Duodenal mucosa (tissue), 2 donors: ENCODE data around the gene SASH1.
"Not testable (repeated sequence)": the region's sequence is repeated elsewhere in the genome, so short reads cannot be mapped to it uniquely, and the experiment has no call there.

Experiments used
- H3K27ac ChIP-seq: one replicate; pipeline ENCODE4 v1.7.0; 2013; ENCODE audit warnings: low read depth, low read length
- H3K27me3 ChIP-seq, 2 donors: one replicate each; pipeline ENCODE4 v1.7.0; 2013; ENCODE audit warnings: low read length in 2 of 2, control low read depth in 1 of 2; ENCODE audit not compliant: insufficient read depth in 2 of 2, control insufficient read depth in 1 of 2
- H3K36me3 ChIP-seq, 2 donors: one replicate each; pipeline ENCODE4 v1.7.0; 2013; ENCODE audit warnings: low read length in 2 of 2, control low read depth in 1 of 2; ENCODE audit not compliant: insufficient read depth in 2 of 2, control insufficient read depth in 1 of 2
- H3K4me1 ChIP-seq, 2 donors: one replicate each; pipeline ENCODE4 v1.7.0; 2013; ENCODE audit warnings: low read length in 2 of 2, control low read depth in 1 of 2; ENCODE audit not compliant: insufficient read depth in 2 of 2, control insufficient read depth in 1 of 2
- H3K4me3 ChIP-seq, 2 donors: one replicate each; pipeline ENCODE4 v1.7.0; 2013; ENCODE audit warnings: low read length in 2 of 2, low read depth in 1 of 2
- H3K9ac ChIP-seq, 2 donors: one replicate each; pipeline ENCODE4 v1.7.0; 2013; ENCODE audit warnings: low read length in 2 of 2, low read depth in 1 of 2
- H3K9me3 ChIP-seq, 2 donors: one replicate each; pipeline ENCODE4 v1.7.0; 2013; ENCODE audit warnings: low read length in 2 of 2, control low read depth in 1 of 2; ENCODE audit not compliant: control insufficient read depth in 1 of 2

Gene SASH1

GRCh38 chr6:148365041-148365440 is 22.4 kb downstream of the SASH1 start:
- H3K4me1 ChIP-seq, result no peaks in the 10 kb centered on the region
- no peaks in the 10 kb centered on the region for H3K27me3 ChIP-seq
- no peak overlapping the region for H3K27ac ChIP-seq
- H3K9me3 ChIP-seq, result no peaks in the 10 kb centered on the region
- H3K9ac ChIP-seq, result no peak overlapping the region
- no peak overlapping the region for H3K4me3 ChIP-seq
- no peaks in the 10 kb centered on the region for H3K36me3 ChIP-seq

DNA sequence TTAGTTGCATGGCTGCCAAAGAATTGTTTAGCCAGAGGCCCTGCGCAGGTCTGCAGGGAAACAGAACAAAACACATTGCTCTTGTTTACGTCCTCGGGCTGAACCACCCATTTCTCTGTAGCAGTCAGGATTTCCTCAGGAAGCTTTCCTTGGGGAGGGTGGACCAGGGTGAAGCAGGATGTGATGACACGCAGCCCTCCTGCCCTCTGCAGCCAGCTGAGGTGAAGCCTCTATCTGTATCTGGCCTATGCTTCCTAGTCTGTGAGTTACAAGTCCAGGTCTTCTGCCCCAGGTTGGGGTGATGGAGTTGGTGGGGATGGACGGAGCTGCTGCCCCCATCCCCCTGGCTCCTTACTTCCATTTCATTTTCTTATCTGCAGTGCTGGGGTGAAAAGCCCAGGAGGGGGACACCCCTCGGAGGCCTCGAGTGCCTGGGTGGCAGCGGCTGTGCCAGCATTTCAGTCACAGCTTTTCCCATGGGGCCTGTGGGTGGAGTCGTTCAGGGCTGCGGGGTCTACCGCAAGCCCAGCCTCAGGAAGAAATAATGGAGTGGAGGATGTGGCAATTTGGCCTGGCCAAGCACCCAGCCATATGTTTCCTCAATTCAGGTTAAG is 24.9 kb downstream of the SASH1 start:
- H3K27me3 ChIP-seq, result no peaks in the 10 kb centered on the region
- H3K4me1 ChIP-seq, result no peaks in the 10 kb centered on the region
- H3K9ac ChIP-seq, result no peak overlapping the region
- H3K4me3 ChIP-seq, result no peak overlapping the region
- H3K36me3 ChIP-seq, result no peaks in the 10 kb centered on the region
- H3K27ac ChIP-seq, result no peak overlapping the region
- no peaks in the 10 kb centered on the region for H3K9me3 ChIP-seq

- Histone ChIP-seq H3K9ac (no peak overlapping the region), H3K4me1 (no peaks in the 10 kb centered on the region), H3K4me3 (no peak overlapping the region), H3K27me3 (no peaks in the 10 kb centered on the region), H3K9me3 (no peaks in the 10 kb centered on the region), H3K36me3 (no peaks in the 10 kb centered on the region), H3K27ac (no peak overlapping the region)
Observed at GRCh38 chr6:148370176-148370575, 27.5 kb downstream of the SASH1 start.

DNA sequence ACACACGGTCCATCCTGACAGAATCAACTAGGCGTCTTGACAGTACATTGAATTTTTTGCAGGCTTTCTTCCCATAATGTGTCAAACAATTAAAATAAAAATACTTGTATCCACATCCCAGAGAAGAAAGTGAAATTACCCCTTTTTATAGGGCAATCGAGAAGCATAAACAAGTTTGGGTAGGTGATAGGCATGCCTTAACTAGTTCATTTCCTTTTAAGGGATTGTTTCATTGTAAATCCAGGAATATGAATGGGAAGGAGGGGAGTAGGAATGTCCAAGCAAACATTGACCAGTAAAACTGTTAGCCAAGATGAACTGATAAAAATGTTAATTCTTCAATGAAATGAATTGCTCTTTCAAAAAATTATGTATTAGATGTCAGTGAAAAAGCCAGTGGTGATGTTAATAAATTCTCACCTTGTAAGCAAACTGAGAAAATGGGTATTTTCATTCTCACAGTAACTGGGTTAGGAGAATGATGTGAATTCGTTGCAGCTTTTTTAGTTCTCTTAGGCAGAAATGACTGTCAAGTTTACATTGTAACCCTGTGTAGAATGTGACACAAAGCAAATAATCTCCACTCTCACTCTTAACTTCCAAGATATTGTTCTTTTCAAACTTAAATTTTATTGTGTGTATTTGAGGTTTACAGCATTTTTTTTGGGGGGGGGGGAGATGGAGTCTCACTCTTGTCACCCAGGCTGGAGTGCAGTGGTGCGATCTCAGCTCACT is 31.6 kb downstream of the SASH1 start:
- Histone ChIP-seq H3K9ac (no peak overlapping the region), H3K4me1 (no peaks in the 10 kb centered on the region), H3K4me3 (no peak overlapping the region), H3K36me3 (no peaks in the 10 kb centered on the region), H3K27me3 (no peaks in the 10 kb centered on the region), H3K9me3 (no peaks in the 10 kb centered on the region), H3K27ac (no peak overlapping the region)

DNA sequence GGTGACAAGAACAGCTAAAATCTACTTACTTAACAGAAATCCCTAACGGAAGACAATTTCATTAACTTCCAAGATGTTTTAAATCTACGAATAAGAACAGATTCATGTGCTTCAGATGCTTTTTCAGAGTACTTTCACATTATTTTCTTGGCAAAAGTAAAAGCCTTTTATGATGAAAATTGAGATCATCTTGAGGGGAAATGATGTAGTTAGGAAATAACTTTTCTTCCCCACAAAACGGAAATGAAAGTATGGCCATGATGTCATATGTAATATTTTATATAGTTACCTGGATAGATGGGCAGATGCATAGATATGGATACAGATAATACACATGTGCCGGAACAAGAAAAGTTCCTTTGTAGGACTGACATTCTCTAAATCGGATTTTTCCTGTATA is 32.8 kb downstream of the SASH1 start:
- Histone ChIP-seq H3K27me3 (no peaks in the 10 kb centered on the region), H3K36me3 (no peaks in the 10 kb centered on the region), H3K27ac (no peak overlapping the region), H3K9ac (no peak overlapping the region), H3K9me3 (no peaks in the 10 kb centered on the region), H3K4me1 (no peaks in the 10 kb centered on the region), H3K4me3 (no peak overlapping the region)

- H3K9ac ChIP-seq, result no peak overlapping the region
- H3K9me3 ChIP-seq, result no peaks in the 10 kb centered on the region
- H3K36me3 ChIP-seq, result no peaks in the 10 kb centered on the region
- H3K4me1 ChIP-seq, result no peaks in the 10 kb centered on the region
- H3K27me3 ChIP-seq, result no peaks in the 10 kb centered on the region
- H3K27ac ChIP-seq, result no peak overlapping the region
- H3K4me3 ChIP-seq, result no peak overlapping the region
Observed at GRCh38 chr6:148379481-148379880, 36.8 kb downstream of the SASH1 start.

DNA sequence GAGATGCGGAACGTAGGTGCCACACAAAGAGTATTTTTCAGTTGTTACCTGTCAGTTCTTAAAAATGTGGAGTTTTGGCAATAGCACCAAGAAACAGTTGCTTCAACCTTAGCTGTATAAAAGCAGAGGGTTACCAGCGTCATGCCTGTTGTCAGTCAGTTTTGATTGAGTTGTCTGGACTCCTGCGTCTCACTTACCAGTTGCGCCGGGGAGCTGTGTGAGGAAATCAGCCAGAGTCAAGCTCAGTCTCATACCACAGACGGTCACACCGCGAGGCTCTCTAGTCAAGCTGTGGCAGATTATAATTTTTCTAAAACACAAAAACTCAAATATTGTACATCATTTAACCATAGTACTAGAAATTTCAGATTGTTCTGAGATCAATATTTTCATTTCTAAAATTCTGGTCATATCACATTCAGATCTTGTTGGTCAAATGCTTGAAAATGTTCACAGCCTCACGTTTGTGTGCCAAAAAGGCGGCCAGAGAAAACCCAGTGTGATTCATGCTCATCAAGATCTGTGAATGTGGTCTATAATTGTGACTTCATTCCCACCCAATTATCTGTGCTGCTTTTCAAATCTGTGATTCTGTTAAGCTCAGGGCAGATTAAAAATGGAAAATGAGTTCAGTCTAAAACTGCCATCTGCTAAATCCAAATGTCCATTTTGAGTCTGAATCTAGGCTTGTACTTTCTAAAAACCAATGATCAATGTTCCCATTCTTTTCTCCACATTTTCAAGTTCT is 37.5 kb downstream of the SASH1 start:
- no peaks in the 10 kb centered on the region for H3K27me3 ChIP-seq
- H3K9me3 ChIP-seq, result no peaks in the 10 kb centered on the region
- H3K4me1 ChIP-seq, result no peaks in the 10 kb centered on the region
- H3K27ac ChIP-seq, result no peak overlapping the region
- H3K9ac ChIP-seq, result no peak overlapping the region
- H3K36me3 ChIP-seq, result no peaks in the 10 kb centered on the region
- no peak overlapping the region for H3K4me3 ChIP-seq

DNA sequence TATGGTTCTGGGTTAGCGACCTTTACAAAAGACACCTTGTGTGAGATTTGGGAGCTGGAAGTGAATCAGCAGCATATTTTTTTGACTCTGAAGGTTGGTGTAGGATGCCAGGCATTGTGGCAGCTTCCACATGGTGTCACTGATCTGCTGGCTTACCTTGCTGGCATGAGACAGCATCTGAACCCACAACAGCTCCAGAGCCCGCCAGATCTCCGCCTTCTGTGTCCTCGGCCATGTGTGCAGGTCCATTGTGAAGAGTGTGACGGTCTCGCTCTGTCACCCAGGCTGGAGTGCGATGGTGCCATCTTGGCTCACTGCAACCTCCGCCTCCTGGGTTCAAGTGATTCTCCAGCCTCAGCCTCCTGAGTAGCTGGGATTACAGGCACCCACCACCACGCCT is 39.4 kb downstream of the SASH1 start:
- not testable (repeated sequence) for H3K27me3 ChIP-seq, H3K4me3 ChIP-seq, H3K9me3 ChIP-seq, H3K36me3 ChIP-seq, H3K4me1 ChIP-seq, H3K27ac ChIP-seq, H3K9ac ChIP-seq

- no peak overlapping the region for H3K4me3 ChIP-seq
- no peaks in the 10 kb centered on the region for H3K36me3 ChIP-seq
- no peaks in the 10 kb centered on the region for H3K9me3 ChIP-seq
- H3K27me3 ChIP-seq, result no peaks in the 10 kb centered on the region
- H3K27ac ChIP-seq, result no peak overlapping the region
- H3K9ac ChIP-seq, result no peak overlapping the region
- H3K4me1 ChIP-seq, result peaks cover 0 to 4% of the 10 kb centered on the region in 2 donors
Observed at GRCh38 chr6:148382861-148383260, 40.2 kb downstream of the SASH1 start.

DNA sequence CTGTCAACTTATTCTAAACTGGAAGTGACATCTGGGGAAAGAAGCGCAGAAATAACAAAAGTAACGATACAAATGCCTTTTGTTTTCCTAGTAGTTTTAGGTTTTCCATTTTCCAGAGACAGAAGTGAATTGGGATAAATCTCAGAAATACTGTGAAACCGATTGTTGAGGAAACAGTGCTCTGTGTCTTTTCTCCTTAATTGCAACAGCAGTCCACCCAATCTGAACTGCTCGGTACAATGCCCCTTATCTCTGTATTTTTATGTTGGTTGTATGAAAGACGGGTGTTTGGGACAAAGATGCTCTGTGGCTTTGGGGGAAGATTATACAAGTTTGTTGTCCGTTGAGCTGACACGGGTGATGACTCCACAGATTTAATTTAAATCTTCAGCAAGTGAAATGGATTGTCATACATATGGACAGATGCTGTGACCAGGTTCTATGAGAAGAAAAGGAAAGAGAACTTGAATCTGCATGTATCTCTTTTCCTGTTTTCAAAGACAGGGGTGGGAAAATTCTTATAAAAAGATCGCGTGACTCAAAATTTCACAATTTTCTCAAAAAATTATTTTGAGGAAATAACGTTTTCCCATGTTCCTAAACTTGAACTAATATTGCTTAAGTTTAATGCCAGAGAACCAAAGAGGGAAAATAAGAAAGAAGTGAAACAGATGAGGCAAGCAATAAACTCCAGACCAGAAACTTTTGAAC is 41.2 kb downstream of the SASH1 start:
- no peaks in the 10 kb centered on the region for H3K36me3 ChIP-seq
- no peaks in the 10 kb centered on the region for H3K9me3 ChIP-seq
- no peaks in the 10 kb centered on the region for H3K27me3 ChIP-seq
- H3K9ac ChIP-seq, result no peak overlapping the region
- no peak overlapping the region for H3K27ac ChIP-seq
- peaks cover 0 to 4% of the 10 kb centered on the region in 2 donors for H3K4me1 ChIP-seq
- H3K4me3 ChIP-seq, result no peak overlapping the region
